Upper lobe of right lung (tissue), 1 donor: ENCODE data around the gene SPTAN1. TPM values are rescaled to one million over a fixed set of nuclear protein-coding genes. Genes with fewer than 3 reads are reported as not detected.

Experiments
- ATAC-seq: fragments of 200-7000 bp; cut with Tn5 transposase; one replicate; pipeline ENCODE4 v1.9.1; 2020; ENCODE audit warnings: mild to moderate bottlenecking, moderate library complexity
- DNase-seq: peaks from one replicate; pipeline ENCODE4 v3.0.0-alpha.2; 2020
- H3K27ac ChIP-seq: fragments of 200-600 bp; one replicate; pipeline ENCODE4 v1.8.0; 2022
- H3K27me3 ChIP-seq: fragments of 200-600 bp; one replicate; pipeline ENCODE4 v1.8.0; 2022; ENCODE audit warnings: mild to moderate bottlenecking
- H3K36me3 ChIP-seq: fragments of 200-600 bp; one replicate; pipeline ENCODE4 v1.8.0; 2022
- H3K4me1 ChIP-seq: fragments of 200-600 bp; one replicate; pipeline ENCODE4 v1.8.0; 2022
- H3K4me3 ChIP-seq: fragments of 200-600 bp; one replicate; pipeline ENCODE4 v1.8.0; 2022; ENCODE audit warnings: mild to moderate bottlenecking
- H3K9me3 ChIP-seq: fragments of 200-600 bp; one replicate; pipeline ENCODE4 v1.8.0; 2022
- CTCF ChIP-seq: fragments of 200-600 bp; IDR thresholded peaks from one replicate; pipeline ENCODE4 v1.8.0; 2022; ENCODE audit warnings: antibody characterized with exemption
- intact Hi-C: fragments of 100-400 bp; cut with DNase I; formaldehyde crosslinking; loops from one replicate; pipeline ENCODE4 v1.11.0; 2022
- total RNA-seq: library from RNA; stranded (reverse); fragmentation: NEBNext Ultra II Directional; extraction: Animal tissue kit (Norgen Biotek cat#: 25700); gene quantifications from one replicate; pipeline ENCODE4 v1.2.1, GENCODE V29; 2021
- donor health status: DM: no; HTN: yes; CAD: no; lungs with severe emphysema.

SPTAN1 gene
- total RNA-seq, 1 donor from 2014 or later = 358 TPM

DNA sequence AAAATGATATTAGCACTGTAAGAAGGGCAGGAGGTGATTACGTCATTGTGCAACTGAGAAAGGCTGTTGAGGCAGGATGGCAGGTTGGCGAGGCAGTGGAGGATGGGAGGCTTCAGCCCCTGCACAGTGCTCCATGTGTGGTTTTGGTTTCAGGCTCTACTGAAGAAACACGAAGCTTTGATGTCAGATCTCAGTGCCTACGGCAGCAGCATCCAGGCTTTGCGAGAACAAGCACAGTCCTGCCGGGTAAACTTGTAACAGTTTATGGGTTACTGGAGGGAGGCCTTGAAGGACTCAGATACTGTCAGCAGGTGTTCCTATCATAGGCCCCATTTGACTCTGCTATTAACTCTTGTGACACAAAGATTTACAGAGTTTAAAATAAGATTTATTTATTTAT, 35.1 kb downstream of the SPTAN1 start:
- intact Hi-C loops = no loop called here
- Histone ChIP-seq H3K4me1 (no peaks in the 10 kb centered on the region), H3K9me3 (no peaks in the 10 kb centered on the region), H3K4me3 (no peak overlapping the region), H3K27me3 (no peaks in the 10 kb centered on the region), H3K27ac (no peak overlapping the region), H3K36me3 (peaks cover 100% of the 10 kb centered on the region)
- ATAC-seq (no peak), DNase-seq (no peak)
- no peak for TF ChIP-seq CTCF

GRCh38 chr9:128588581-128589233, 36.3 kb downstream of the SPTAN1 start:
- Histone ChIP-seq H3K4me3 (no peak overlapping the region), H3K27me3 (no peaks in the 10 kb centered on the region), H3K9me3 (no peaks in the 10 kb centered on the region), H3K36me3 (peaks cover 100% of the 10 kb centered on the region), H3K4me1 (no peaks in the 10 kb centered on the region), H3K27ac (no peak overlapping the region)
- DNase-seq (no peak), ATAC-seq (no peak)
- intact Hi-C loops = no loop called here
- TF ChIP-seq CTCF = no peak

DNA sequence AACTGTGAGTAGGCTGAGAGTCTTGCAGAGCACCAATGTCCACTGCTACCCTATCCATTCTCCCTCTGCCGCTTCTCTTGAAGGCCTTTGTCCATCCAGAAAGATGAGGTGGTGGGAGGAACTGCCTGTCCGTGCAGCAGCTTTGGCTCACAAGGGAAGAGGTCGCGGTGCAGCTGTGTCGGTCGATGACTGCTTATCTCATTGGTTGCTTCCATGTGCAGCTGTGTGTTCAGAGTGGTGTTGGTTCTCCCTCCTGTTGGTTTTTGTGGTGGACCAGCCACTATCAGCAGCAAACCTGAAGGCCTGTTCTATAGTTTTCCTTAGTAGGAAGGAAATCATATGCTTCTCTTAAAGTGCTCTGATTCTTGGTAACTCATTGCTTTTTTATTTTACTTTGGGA, 40.7 kb downstream of the SPTAN1 start:
- Histone ChIP-seq H3K4me1 (no peaks in the 10 kb centered on the region), H3K27me3 (no peaks in the 10 kb centered on the region), H3K9me3 (no peaks in the 10 kb centered on the region), H3K27ac (no peak overlapping the region), H3K4me3 (no peak overlapping the region), H3K36me3 (peaks cover 100% of the 10 kb centered on the region)
- TF ChIP-seq CTCF = no peak
- ATAC-seq = no peak
- intact Hi-C loops = no loop called here
- no peak for DNase-seq

- Histone ChIP-seq H3K27me3 (no peaks in the 10 kb centered on the region), H3K36me3 (peaks cover 100% of the 10 kb centered on the region), H3K9me3 (no peaks in the 10 kb centered on the region), H3K4me3 (no peak overlapping the region), H3K4me1 (no peaks in the 10 kb centered on the region), H3K27ac (no peak overlapping the region)
- ATAC-seq (no peak), DNase-seq (no peak)
- TF ChIP-seq CTCF = no peak
- intact Hi-C loops = no loop called here
Measured at GRCh38 chr9:128593856-128594255, 41.5 kb downstream of the SPTAN1 start.

DNA sequence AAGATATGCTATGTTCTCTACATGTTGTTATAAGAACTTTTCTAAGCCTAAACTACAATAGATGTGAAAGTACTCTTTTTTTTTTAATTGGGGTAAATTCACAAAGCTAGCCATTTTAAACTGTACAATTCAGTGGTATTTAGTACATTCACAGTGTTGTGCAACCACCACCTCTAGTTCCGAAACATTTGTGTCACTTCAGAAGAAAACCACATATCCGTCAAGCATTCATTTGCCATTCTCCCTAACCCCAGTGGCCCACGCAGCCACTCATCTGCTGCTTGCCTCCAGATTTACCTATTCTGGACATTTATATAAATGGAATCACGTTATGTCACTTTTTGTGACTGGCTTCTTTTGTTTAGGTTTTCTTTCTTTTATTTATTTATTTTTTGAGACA, 43.1 kb downstream of the SPTAN1 start:
- no peaks in the 10 kb centered on the region for H3K4me1 ChIP-seq
- H3K27me3 ChIP-seq = no peaks in the 10 kb centered on the region
- DNase-seq = no peak
- no peak overlapping the region for H3K27ac ChIP-seq
- H3K36me3 ChIP-seq = peaks cover 100% of the 10 kb centered on the region
- intact Hi-C loops = no loop called here
- ATAC-seq = no peak
- H3K4me3 ChIP-seq = no peak overlapping the region
- TF ChIP-seq CTCF = no peak
- H3K9me3 ChIP-seq = no peaks in the 10 kb centered on the region

GRCh38 chr9:128600099-128600498, 47.7 kb downstream of the SPTAN1 start:
- peaks cover 98% of the 10 kb centered on the region for H3K36me3 ChIP-seq
- no peak overlapping the region for H3K27ac ChIP-seq
- H3K4me3 ChIP-seq = no peak overlapping the region
- ATAC-seq (no peak), DNase-seq (no peak)
- no peaks in the 10 kb centered on the region for H3K4me1 ChIP-seq
- intact Hi-C loops = loop anchor here (10.0 kb wide), 1 partner anchor 365 kb away; no protein-coding TSS in a partner anchor
- H3K27me3 ChIP-seq = no peaks in the 10 kb centered on the region
- TF ChIP-seq CTCF = no peak
- no peaks in the 10 kb centered on the region for H3K9me3 ChIP-seq
